Caco-2 (cell line): ENCODE results near the gene PLCB4. TPM values are rescaled to one million over a fixed set of nuclear protein-coding genes. Genes with fewer than 3 reads are reported as not detected.

ENCODE experiments used
- BruUV-seq: library from RNA; stranded (reverse); fragments of 400-500 nt; replicated peaks from 2 replicates; lab custom pipeline; 2021; lab: Mats Ljungman, UMichigan
- CTCF ChIA-PET: fragments of 300-600 bp; sonication (Branson Sonifier 250); formaldehyde crosslinking; loops from one replicate; lab custom pipeline; 2022; ENCODE audit warnings: antibody characterized with exemption; lab: Charles Lee
- POLR2A ChIA-PET: fragments of 300-600 bp; sonication (Branson Sonifier 250); formaldehyde crosslinking; loops from one replicate; lab custom pipeline; 2022; ENCODE audit warnings: antibody characterized with exemption; lab: Charles Lee
- DNase-seq, 2 experiments: peaks; one replicate each; pipeline versions ENCODE4 v3.0.0 to v3.0.0-alpha.2; 2020 to 2022
- H3K27me3 ChIP-seq: replicated peaks from 2 replicates; pipeline ENCODE4 v1.6.0; 2011; ENCODE audit warnings: low read length; ENCODE audit not compliant: control insufficient read depth, insufficient read depth
- H3K36me3 ChIP-seq: 2 replicates; pipeline ENCODE4 v1.5.1; 2011; ENCODE audit warnings: low read length; ENCODE audit not compliant: control insufficient read depth, insufficient read depth
- H3K4me1 ChIP-seq: fragments of 250-450 bp; sonication (Bioruptor Pico); 2 replicates; pipeline ENCODE4 v1.5.1; 2020; ENCODE audit warnings: mild to moderate bottlenecking
- H3K4me3 ChIP-seq: 2 replicates; pipeline ENCODE4 v1.5.1; 2011; ENCODE audit warnings: low read depth, mild to moderate bottlenecking, control low read depth, low read length
- H3K9me3 ChIP-seq: fragments of 250-450 bp; sonication (Bioruptor Pico); 2 replicates; pipeline ENCODE4 v1.5.1; 2020; ENCODE audit warnings: mild to moderate bottlenecking, moderate library complexity
- H3K27ac Mint-ChIP-seq: one replicate; pipeline ENCODE4 v1.8.0; 2022; ENCODE audit warnings: mixed read lengths; ENCODE audit not compliant: unreplicated experiment
- H3K27me3 Mint-ChIP-seq: one replicate; pipeline ENCODE4 v1.8.0; 2022; ENCODE audit warnings: mixed read lengths; ENCODE audit not compliant: insufficient read depth, unreplicated experiment
- H3K36me3 Mint-ChIP-seq: one replicate; pipeline ENCODE4 v1.8.0; 2022; ENCODE audit warnings: mild to moderate bottlenecking, mixed read lengths; ENCODE audit not compliant: insufficient read depth, unreplicated experiment
- H3K4me1 Mint-ChIP-seq: one replicate; pipeline ENCODE4 v1.8.0; 2022; ENCODE audit warnings: low read depth, mixed read lengths; ENCODE audit not compliant: unreplicated experiment
- H3K4me3 Mint-ChIP-seq: one replicate; pipeline ENCODE4 v1.8.0; 2022; ENCODE audit warnings: mild to moderate bottlenecking, moderate library complexity, mixed read lengths; ENCODE audit not compliant: unreplicated experiment
- H3K9me3 Mint-ChIP-seq: one replicate; pipeline ENCODE4 v1.8.0; 2022; ENCODE audit warnings: mixed read lengths; ENCODE audit not compliant: unreplicated experiment
- intact Hi-C: fragments of 100-400 bp; cut with micrococcal nuclease; formaldehyde crosslinking; loops from one replicate; pipeline ENCODE4 v1.10.0; 2022; ENCODE audit not compliant: unreplicated experiment
- total RNA-seq: library from RNA; stranded (reverse); gene quantifications from 2 replicates; pipeline ENCODE4 v1.2.3, GENCODE V29; 2022
- TF ChIP-seq, protein P1 (sequence below), 2 experiments: fragments of 200-600 bp in 1 of 2; IDR thresholded peaks; 1 replicate in 1 of 2; 2 replicates in 1 of 2; pipeline versions ENCODE4 v1.5.1 to v1.8.0; 2011 to 2022; ENCODE audit warnings: antibody characterized with exemption in 1 of 2, control low read depth in 1 of 2, inconsistent platforms in 1 of 2, low read depth in 1 of 2, low read length in 1 of 2, mild to moderate bottlenecking in 1 of 2, moderate library complexity in 1 of 2; ENCODE audit not compliant: insufficient read depth in 1 of 2, severe bottlenecking in 1 of 2, unreplicated experiment in 1 of 2

The PLCB4 gene
- total RNA-seq, 1 experiment from 2014 or later, result 3.0 TPM

DNA sequence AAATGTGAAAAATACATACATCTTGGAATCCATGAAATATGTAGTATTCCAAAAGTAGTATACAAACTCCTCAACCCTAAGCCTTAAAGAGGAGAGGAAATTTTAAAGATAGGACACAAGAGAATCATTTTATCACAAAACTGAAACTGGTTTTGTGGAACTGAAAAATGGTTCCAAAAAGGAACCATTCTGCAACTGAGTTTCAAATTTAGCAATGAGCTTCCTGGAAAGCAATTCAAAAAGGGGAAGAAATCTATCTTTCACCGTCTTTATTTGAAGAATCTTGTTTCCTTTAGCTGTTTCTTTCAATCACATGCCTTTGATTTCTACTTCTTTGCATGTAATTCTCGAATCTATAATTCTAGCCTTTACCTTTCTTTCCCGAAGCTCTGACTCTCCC lies 413.3 kb downstream of the PLCB4 start:
- no peaks in the 10 kb centered on the region for H3K36me3 Mint-ChIP-seq
- TF ChIP-seq, protein P1, sequence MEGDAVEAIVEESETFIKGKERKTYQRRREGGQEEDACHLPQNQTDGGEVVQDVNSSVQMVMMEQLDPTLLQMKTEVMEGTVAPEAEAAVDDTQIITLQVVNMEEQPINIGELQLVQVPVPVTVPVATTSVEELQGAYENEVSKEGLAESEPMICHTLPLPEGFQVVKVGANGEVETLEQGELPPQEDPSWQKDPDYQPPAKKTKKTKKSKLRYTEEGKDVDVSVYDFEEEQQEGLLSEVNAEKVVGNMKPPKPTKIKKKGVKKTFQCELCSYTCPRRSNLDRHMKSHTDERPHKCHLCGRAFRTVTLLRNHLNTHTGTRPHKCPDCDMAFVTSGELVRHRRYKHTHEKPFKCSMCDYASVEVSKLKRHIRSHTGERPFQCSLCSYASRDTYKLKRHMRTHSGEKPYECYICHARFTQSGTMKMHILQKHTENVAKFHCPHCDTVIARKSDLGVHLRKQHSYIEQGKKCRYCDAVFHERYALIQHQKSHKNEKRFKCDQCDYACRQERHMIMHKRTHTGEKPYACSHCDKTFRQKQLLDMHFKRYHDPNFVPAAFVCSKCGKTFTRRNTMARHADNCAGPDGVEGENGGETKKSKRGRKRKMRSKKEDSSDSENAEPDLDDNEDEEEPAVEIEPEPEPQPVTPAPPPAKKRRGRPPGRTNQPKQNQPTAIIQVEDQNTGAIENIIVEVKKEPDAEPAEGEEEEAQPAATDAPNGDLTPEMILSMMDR (IDR thresholded peaks at IDR 0.05; ENCODE audit: insufficient read depth in 1 of 2, low read depth in 1 of 2, low read length in 1 of 2, severe bottlenecking in 1 of 2, unreplicated experiment in 1 of 2), result no peak
- BruUV-seq, result no TSS peak
- POLR2A ChIA-PET, result no interaction called here
- H3K4me1 ChIP-seq, result no peaks in the 10 kb centered on the region
- H3K4me1 Mint-ChIP-seq, result no peaks in the 10 kb centered on the region
- H3K27me3 Mint-ChIP-seq, result peaks cover 6% of the 10 kb centered on the region
- CTCF ChIA-PET, result no interaction called here
- no peak overlapping the region for H3K4me3 Mint-ChIP-seq
- H3K9me3 ChIP-seq, result no peaks in the 10 kb centered on the region
- no peak overlapping the region for H3K4me3 ChIP-seq
- no peak for DNase-seq
- intact Hi-C loops, result no loop called here
- H3K9me3 Mint-ChIP-seq, result no peaks in the 10 kb centered on the region
- H3K27me3 ChIP-seq, result no peaks in the 10 kb centered on the region
- H3K27ac Mint-ChIP-seq, result no peak overlapping the region
- H3K36me3 ChIP-seq, result no peaks in the 10 kb centered on the region

DNA sequence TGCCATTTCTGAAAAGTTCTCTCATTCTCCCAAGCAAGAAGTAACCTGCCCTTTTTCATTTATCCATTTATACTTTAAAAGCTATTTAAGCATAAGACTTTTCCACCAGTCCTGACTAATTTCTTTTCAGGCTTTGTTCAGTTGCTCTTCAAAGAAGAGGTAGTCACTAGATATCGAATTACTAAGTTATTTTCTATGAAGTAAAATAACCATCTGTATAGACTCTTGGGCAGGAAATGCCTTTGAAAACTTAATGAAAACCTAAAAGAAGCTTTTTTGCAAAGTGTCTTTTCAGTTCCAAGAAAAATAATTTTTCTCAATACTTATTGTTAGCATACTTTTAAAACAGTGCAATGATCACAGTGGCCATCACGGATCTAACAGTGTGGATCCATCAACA lies 414.2 kb downstream of the PLCB4 start:
- intact Hi-C loops, result no loop called here
- peaks cover 6% of the 10 kb centered on the region for H3K27me3 Mint-ChIP-seq
- no peaks in the 10 kb centered on the region for H3K9me3 Mint-ChIP-seq
- ChIA-PET POLR2A (no interaction called here), CTCF (interaction anchor here (0.5 kb wide), 1 partner anchor 127 kb away, joined by 3 read pairs; no protein-coding TSS in a partner anchor)
- no peaks in the 10 kb centered on the region for H3K36me3 Mint-ChIP-seq
- TF ChIP-seq, protein P1 (IDR thresholded peaks at IDR 0.05; ENCODE audit: insufficient read depth in 1 of 2, low read depth in 1 of 2, low read length in 1 of 2, severe bottlenecking in 1 of 2, unreplicated experiment in 1 of 2), result no peak
- Histone ChIP-seq H3K4me1 (no peaks in the 10 kb centered on the region), H3K9me3 (no peaks in the 10 kb centered on the region), H3K27me3 (no peaks in the 10 kb centered on the region), H3K36me3 (no peaks in the 10 kb centered on the region), H3K4me3 (no peak overlapping the region)
- H3K4me3 Mint-ChIP-seq, result no peak overlapping the region
- no peak for DNase-seq
- no peaks in the 10 kb centered on the region for H3K4me1 Mint-ChIP-seq
- BruUV-seq, result no TSS peak
- H3K27ac Mint-ChIP-seq, result no peak overlapping the region

DNA sequence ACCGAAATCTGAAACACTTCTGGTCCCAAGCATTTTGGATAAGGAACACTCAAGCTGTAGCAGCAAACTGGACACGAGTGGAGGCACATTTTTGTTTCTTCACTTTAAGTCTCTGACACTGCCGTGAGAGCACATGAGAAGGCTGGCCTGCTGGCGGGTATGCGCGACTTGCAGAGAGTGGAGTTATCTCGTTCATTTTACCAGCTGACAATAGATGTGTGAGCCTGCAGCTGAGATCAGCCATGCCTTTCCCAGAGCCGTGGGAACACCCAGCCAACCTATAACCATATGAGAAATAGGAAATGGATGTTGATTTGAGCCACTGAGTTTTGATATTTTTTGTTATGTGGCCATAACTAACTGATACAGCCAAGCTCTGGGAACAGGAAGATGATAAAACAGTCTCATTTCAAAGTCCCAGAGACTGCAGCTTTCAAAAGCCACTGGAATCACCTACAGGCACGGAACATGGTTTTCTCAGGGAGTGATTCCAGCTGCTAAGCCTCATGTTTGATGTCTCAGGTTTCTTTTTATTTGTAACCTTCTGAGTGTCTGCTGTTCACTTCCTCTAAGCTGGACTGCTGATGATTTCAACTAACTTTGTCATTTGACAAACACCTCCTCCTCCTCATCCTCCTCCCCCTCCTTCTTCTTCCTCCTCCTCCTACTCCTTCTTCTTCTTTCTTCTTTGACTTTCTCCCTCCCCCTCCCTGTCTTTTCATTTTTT lies 416.9 kb downstream of the PLCB4 start:
- peaks cover 11% of the 10 kb centered on the region for H3K27me3 Mint-ChIP-seq
- no TSS peak for BruUV-seq

More for the DNA sequence above, 416.9 kb downstream of the PLCB4 start:
- TF ChIP-seq, protein P1 (IDR thresholded peaks at IDR 0.05; ENCODE audit: insufficient read depth in 1 of 2, low read depth in 1 of 2, low read length in 1 of 2, severe bottlenecking in 1 of 2, unreplicated experiment in 1 of 2), result no peak
- H3K9me3 ChIP-seq, result no peaks in the 10 kb centered on the region
- no peaks in the 10 kb centered on the region for H3K4me1 ChIP-seq
- ChIA-PET POLR2A (no interaction called here), CTCF (no interaction called here)
- no peak overlapping the region for H3K27ac Mint-ChIP-seq
- H3K4me3 ChIP-seq, result no peak overlapping the region
- no peaks in the 10 kb centered on the region for H3K36me3 Mint-ChIP-seq
- no peaks in the 10 kb centered on the region for H3K9me3 Mint-ChIP-seq
- intact Hi-C loops, result no loop called here
- H3K27me3 ChIP-seq, result no peaks in the 10 kb centered on the region
- no peaks in the 10 kb centered on the region for H3K36me3 ChIP-seq
- no peak overlapping the region for H3K4me3 Mint-ChIP-seq
- no peak for DNase-seq
- H3K4me1 Mint-ChIP-seq, result no peaks in the 10 kb centered on the region
